Heart left ventricle (tissue), 13 donors: ENCODE data around the gene THY1.
"Not testable (repeated sequence)": the region's sequence is repeated elsewhere in the genome, so short reads cannot be mapped to it uniquely, and the experiment has no call there.

Source experiments
- POLR2A ChIP-seq, 2 donors: fragments of 450-650 bp; IDR thresholded peaks; one replicate each; pipeline ENCODE4 v1.6.1; 2017; ENCODE audit warnings: antibody characterized with exemption in 2 of 2, mild to moderate bottlenecking in 2 of 2, moderate library complexity in 2 of 2
- TF ChIP-seq, protein P1 (sequence below), 12 donors: fragments of 200-600 bp; sonication (generic) in 4 of 12; IDR thresholded peaks; one replicate each; pipeline versions ENCODE4 v1.5.0 to v1.8.0; 2018 to 2022; ENCODE audit warnings: antibody characterized with exemption in 12 of 12, mild to moderate bottlenecking in 5 of 12
- donor health status: ischemic (EF 13 %, LVEDD 7.1; RV severe dilation, severe dysfunction).
- donor health status: DM: no; HTN: yes; CAD: no.
- donor health status: DM: no; HTN: no; CAD: no.
- donor health status: ischemic (EF 25% LVEDD 6.9; RV normal size, moderate dysfunction).
- donor health status: ischemic (EF 25% LVEDD 5.7; RV mildly dilated, moderate dysfunction).
- donor health status: ischemic (EF 35%, LVEDD 5.7; RV mildly dilated, moderate dysfunction).
- donor health status: nonischemic (EF 11% LVEDD 7.7; RV severe dilation, severe dysfunction).
- donor health status: DM: yes; HTN: yes; CAD: no.
- donor health status: PGD.
- donor health status: ischemic (EF 29% LVEDD 5.4; RV normal size, mild dysfunction).
- donor health status: nonischemic (EF 23%, LVEDD 6.1; RV moderate dilation, normal function).

DNA sequence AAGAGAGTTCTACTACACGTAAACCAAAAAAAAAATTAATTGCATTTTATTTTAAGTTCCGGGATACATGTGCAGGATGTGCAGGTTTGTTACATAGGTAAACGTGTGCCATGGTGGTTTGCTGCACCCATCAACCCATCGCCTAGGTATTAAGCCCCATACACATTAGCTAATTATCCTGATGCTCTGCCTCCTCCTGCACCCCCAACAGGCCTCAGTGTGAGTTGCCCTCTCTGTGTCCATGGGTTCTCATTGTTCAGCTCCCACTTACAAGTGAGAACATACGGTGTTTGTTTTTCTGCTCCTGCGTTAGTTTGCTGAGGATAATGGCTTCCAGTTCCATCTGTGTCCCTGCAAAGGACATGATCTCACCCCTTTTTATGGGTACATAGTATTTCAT, 32.7 kb upstream of the THY1 start:
- TF ChIP-seq, protein P1, sequence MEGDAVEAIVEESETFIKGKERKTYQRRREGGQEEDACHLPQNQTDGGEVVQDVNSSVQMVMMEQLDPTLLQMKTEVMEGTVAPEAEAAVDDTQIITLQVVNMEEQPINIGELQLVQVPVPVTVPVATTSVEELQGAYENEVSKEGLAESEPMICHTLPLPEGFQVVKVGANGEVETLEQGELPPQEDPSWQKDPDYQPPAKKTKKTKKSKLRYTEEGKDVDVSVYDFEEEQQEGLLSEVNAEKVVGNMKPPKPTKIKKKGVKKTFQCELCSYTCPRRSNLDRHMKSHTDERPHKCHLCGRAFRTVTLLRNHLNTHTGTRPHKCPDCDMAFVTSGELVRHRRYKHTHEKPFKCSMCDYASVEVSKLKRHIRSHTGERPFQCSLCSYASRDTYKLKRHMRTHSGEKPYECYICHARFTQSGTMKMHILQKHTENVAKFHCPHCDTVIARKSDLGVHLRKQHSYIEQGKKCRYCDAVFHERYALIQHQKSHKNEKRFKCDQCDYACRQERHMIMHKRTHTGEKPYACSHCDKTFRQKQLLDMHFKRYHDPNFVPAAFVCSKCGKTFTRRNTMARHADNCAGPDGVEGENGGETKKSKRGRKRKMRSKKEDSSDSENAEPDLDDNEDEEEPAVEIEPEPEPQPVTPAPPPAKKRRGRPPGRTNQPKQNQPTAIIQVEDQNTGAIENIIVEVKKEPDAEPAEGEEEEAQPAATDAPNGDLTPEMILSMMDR (IDR thresholded peaks at IDR 0.05) = not testable (repeated sequence)
- TF ChIP-seq POLR2A (IDR thresholded peaks at IDR 0.05) = not testable (repeated sequence)
